Activated B cell treated with CpG ODN at 0.5 μM for 24 hours (primary cell): ENCODE data around the gene RBM6. TPM values are rescaled to one million over a fixed set of nuclear protein-coding genes. Genes with fewer than 3 reads are reported as not detected.

Experiments used
- ATAC-seq: fragments of 200-7000 bp; cut with Tn5 transposase; one replicate; pipeline ENCODE4 v1.10.0; 2021; ENCODE audit warnings: low read depth, mild to moderate bottlenecking, moderate library complexity
- CTCF ChIA-PET: fragments of 350-600 bp; sonication (Branson Sonifier 250); formaldehyde crosslinking; loops from one replicate; lab custom pipeline; 2021; ENCODE audit warnings: antibody characterized with exemption; lab: Charles Lee
- POLR2A ChIA-PET: fragments of 350-600 bp; sonication (Branson Sonifier 250); formaldehyde crosslinking; loops from one replicate; lab custom pipeline; 2021; ENCODE audit warnings: antibody characterized with exemption; lab: Charles Lee
- DNase-seq: peaks from one replicate; pipeline ENCODE4 v3.0.0; 2022
- H3K27ac Mint-ChIP-seq: one replicate; pipeline ENCODE4 v1.8.0; 2020; ENCODE audit warnings: mixed read lengths
- H3K27me3 Mint-ChIP-seq: one replicate; pipeline ENCODE4 v1.8.0; 2021; ENCODE audit warnings: mixed read lengths
- H3K36me3 Mint-ChIP-seq: one replicate; pipeline ENCODE4 v1.8.0; 2021; ENCODE audit warnings: low read depth, mixed read lengths
- H3K4me1 Mint-ChIP-seq: one replicate; pipeline ENCODE4 v1.8.0; 2021; ENCODE audit warnings: mixed read lengths
- H3K4me3 Mint-ChIP-seq: one replicate; pipeline ENCODE4 v1.8.0; 2020; ENCODE audit warnings: mild to moderate bottlenecking, mixed read lengths
- H3K9me3 Mint-ChIP-seq: one replicate; pipeline ENCODE4 v1.8.0; 2020; ENCODE audit warnings: mixed read lengths
- CTCF ChIP-seq: fragments of 200-600 bp; IDR thresholded peaks from one replicate; pipeline ENCODE4 v1.8.0; 2022; ENCODE audit warnings: antibody characterized with exemption, mild to moderate bottlenecking
- intact Hi-C: fragments of 100-400 bp; cut with micrococcal nuclease; formaldehyde crosslinking; loops from one replicate; pipeline ENCODE4 v1.15.1; 2024
- total RNA-seq: library from RNA; stranded (reverse); gene quantifications from 2 replicates; pipeline ENCODE4 v1.2.3, GENCODE V29; 2022

Gene RBM6
- 160 and 172 TPM in 2 replicates for total RNA-seq

DNA sequence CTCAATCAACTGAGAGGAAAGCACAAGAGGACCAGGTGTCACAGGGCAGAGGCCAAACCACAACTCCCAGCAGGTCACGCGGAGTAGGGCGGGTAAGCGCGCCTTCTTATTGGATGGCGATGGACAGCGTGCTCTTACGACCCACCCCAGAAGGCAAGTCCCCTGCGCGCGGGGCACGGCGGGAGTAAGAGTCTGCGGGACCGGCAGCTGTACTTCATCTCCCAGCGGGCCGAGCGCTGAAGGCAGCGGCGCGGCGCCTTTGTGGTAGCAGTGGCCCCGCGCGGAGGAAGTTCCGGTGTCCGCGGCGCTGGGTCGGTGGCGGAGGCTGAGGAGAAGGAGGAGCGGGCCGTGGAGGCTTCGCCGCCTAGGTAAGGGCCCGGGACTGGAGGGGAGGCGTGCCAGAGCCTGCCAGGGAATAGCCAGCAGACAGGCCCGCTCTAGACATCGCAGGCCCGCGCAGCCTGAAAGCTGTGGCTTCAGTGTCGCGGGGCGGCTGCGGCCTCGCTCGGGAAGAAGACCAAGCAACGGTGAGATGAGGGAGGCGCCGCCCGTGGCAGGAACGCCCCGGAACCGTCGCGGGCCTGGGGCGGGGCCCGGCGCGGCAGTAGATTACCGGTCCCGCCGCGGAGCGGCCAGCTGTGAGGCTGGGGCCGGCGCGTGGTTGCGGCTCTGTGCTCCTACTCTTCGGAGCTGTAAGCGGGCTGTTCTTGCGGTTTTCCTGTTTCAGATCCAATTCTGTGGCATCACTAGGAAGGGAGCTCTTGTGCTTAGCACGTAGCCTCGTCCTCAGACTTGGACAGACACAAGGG is at the start of gene RBM6:
RBM6 (plus strand) TSS at position 293 of the 809 bp plus-strand sequence. CDS start 22,492 bp downstream, outside the sequence.
- H3K4me3 Mint-ChIP-seq, result peak within 1 kb of the TSS; percentile 98
- intact Hi-C loops, result loop anchor here (1.0 to 10.0 kb wide), 7 partner anchors 11 to 525 kb away; partner anchors contain the start of genes IFRD2, MON1A, RBM5 and RHOA
- H3K36me3 Mint-ChIP-seq, result peaks cover 13% of the 10 kb centered on the region
- no peaks in the 10 kb centered on the region for H3K9me3 Mint-ChIP-seq
- TF ChIP-seq CTCF, result no peak
- H3K27me3 Mint-ChIP-seq, result no peaks in the 10 kb centered on the region
- H3K4me1 Mint-ChIP-seq, result peaks cover 43% of the 10 kb centered on the region
- ATAC-seq (peak; percentile 93), DNase-seq (peak; percentile 89)
- POLR2A ChIA-PET, result interaction anchor here (0.5 to 2.8 kb wide), 20 partner anchors 9 to 1560 kb away, joined by 3 to 72 read pairs (median 4); partner anchors contain the start of genes DAG1, DCAF1, IMPDH2 and INKA1
- H3K27ac Mint-ChIP-seq, result peak within 1 kb of the TSS; percentile 97
- CTCF ChIA-PET, result interaction anchor here (1.2 to 1.7 kb wide), 2 partner anchors 10 to 12 kb away, joined by 4 to 5 read pairs; partner anchors contain the start of gene MON1A

- CTCF ChIA-PET, result no interaction called here
- ATAC-seq, result no peak
- H3K9me3 Mint-ChIP-seq, result no peaks in the 10 kb centered on the region
Observed at GRCh38 chr3:49895791-49896190, 44.2 kb upstream of the RBM6 start.

GRCh38 chr3:49896345-49896744 is 43.6 kb upstream of the RBM6 start:
- DNase-seq, result no peak
- H3K27ac Mint-ChIP-seq, result no peak overlapping the region
- ChIA-PET POLR2A (interaction anchor here (0.6 kb wide), 1 partner anchor 821 kb away, joined by 3 read pairs; no protein-coding TSS in a partner anchor), CTCF (no interaction called here)
- intact Hi-C loops, result no loop called here
- no peaks in the 10 kb centered on the region for H3K36me3 Mint-ChIP-seq
- H3K4me3 Mint-ChIP-seq, result no peak overlapping the region
- no peaks in the 10 kb centered on the region for H3K9me3 Mint-ChIP-seq
- no peaks in the 10 kb centered on the region for H3K4me1 Mint-ChIP-seq
- no peaks in the 10 kb centered on the region for H3K27me3 Mint-ChIP-seq
- no peak for ATAC-seq
- TF ChIP-seq CTCF, result no peak

More at GRCh38 chr3:49895791-49896190, 44.2 kb upstream of the RBM6 start:
- no peak for TF ChIP-seq CTCF
- DNase-seq, result no peak
- H3K27me3 Mint-ChIP-seq, result no peaks in the 10 kb centered on the region
- intact Hi-C loops, result no loop called here
- no peak overlapping the region for H3K4me3 Mint-ChIP-seq
- H3K36me3 Mint-ChIP-seq, result no peaks in the 10 kb centered on the region
- no peak overlapping the region for H3K27ac Mint-ChIP-seq
- POLR2A ChIA-PET, result no interaction called here
- H3K4me1 Mint-ChIP-seq, result no peaks in the 10 kb centered on the region

DNA sequence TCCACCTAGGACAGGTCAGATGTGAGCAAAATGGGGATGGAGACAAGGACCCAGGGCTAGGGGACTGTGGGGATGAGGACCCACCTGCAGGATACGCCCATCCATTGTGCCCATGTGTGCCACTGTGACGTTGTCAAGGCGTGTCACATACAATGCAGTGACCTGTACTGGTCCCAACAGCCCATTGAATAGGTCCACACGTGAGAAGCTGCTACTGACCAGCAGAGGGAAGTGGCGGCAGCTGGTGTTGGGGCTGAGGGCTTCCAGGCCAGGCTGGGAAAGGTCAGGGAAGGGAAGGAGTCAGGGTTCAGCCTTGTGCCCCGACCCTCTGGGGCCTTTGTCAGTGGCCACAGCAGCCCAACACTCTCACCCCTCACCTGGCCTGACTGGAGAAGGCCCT is 41.0 kb upstream of the RBM6 start:
- DNase-seq, result no peak
- Mint-ChIP-seq H3K4me3 (no peak overlapping the region), H3K4me1 (peaks cover 2% of the 10 kb centered on the region), H3K27ac (no peak overlapping the region), H3K36me3 (no peaks in the 10 kb centered on the region), H3K9me3 (no peaks in the 10 kb centered on the region), H3K27me3 (no peaks in the 10 kb centered on the region)
- CTCF ChIA-PET, result interaction anchor here (1.3 kb wide), 1 partner anchor 60 kb away, joined by 3 read pairs; no protein-coding TSS in a partner anchor
- TF ChIP-seq CTCF, result no peak
- POLR2A ChIA-PET, result no interaction called here
- intact Hi-C loops, result no loop called here
- no peak for ATAC-seq

- H3K9me3 Mint-ChIP-seq, result no peaks in the 10 kb centered on the region
- DNase-seq (no peak), ATAC-seq (no peak)
- H3K4me1 Mint-ChIP-seq, result peaks cover 9% of the 10 kb centered on the region
- no peaks in the 10 kb centered on the region for H3K27me3 Mint-ChIP-seq
- no peaks in the 10 kb centered on the region for H3K36me3 Mint-ChIP-seq
- H3K27ac Mint-ChIP-seq, result no peak overlapping the region
- intact Hi-C loops, result no loop called here
- H3K4me3 Mint-ChIP-seq, result no peak overlapping the region
- TF ChIP-seq CTCF, result no peak
- CTCF ChIA-PET, result interaction anchor here (0.6 to 1.3 kb wide), 2 partner anchors 61 to 124 kb away, joined by 3 read pairs; no protein-coding TSS in a partner anchor
- POLR2A ChIA-PET, result no interaction called here
Observed at GRCh38 chr3:49899815-49900214, 40.1 kb upstream of the RBM6 start.
